BJ (cell line): Measurements from ENCODE around the gene CLPSL2. TPM values are rescaled to one million over a fixed set of nuclear protein-coding genes. Genes with fewer than 3 reads are reported as not detected.

ENCODE experiments used
- CTCF ChIA-PET: fragments of 350-600 bp; formaldehyde crosslinking; extraction: SDS; loops from one replicate; lab custom pipeline; 2021; ENCODE audit warnings: antibody characterized with exemption, inconsistent platforms; lab: Yijun Ruan, JAX
- POLR2A ChIA-PET: fragments of 300-600 bp; sonication (Branson Sonifier 250); formaldehyde crosslinking; extraction: SDS; loops from one replicate; lab custom pipeline; 2021; ENCODE audit warnings: antibody characterized with exemption; lab: Charles Lee
- DNase-seq: peaks from one replicate; pipeline ENCODE4 v3.0.0-alpha.2; 2011; ENCODE audit warnings: low read depth
- H3K27me3 ChIP-seq: 2 replicates; pipeline ENCODE4 v1.6.0; 2011; ENCODE audit warnings: low read length; ENCODE audit not compliant: control insufficient read depth, insufficient read depth
- H3K36me3 ChIP-seq: 2 replicates; pipeline ENCODE4 v1.5.1; 2011; ENCODE audit warnings: low read length; ENCODE audit not compliant: control insufficient read depth, insufficient read depth
- H3K4me3 ChIP-seq: 2 replicates; pipeline ENCODE4 v1.5.1; 2011; ENCODE audit warnings: low read depth, mild to moderate bottlenecking, control low read depth, low read length
- polyA plus RNA-seq: library from polyadenylated mRNA; depleted of rRNA; stranded (reverse); fragments of >200 nt; gene quantifications from 2 replicates; pipeline ENCODE4 v1.2.3, GENCODE V29; 2011
- TF ChIP-seq, protein P1 (sequence below): IDR thresholded peaks from 2 replicates; pipeline ENCODE4 v1.5.1; 2011; ENCODE audit warnings: low read depth, mild to moderate bottlenecking, control low read depth, inconsistent platforms, low read length, moderate library complexity; ENCODE audit not compliant: insufficient read depth

The CLPSL2 gene
- polyA plus RNA-seq, 1 experiment: not detected

- ChIA-PET POLR2A (no interaction called here), CTCF (interaction anchor here (1.7 kb wide), 1 partner anchor 14 kb away, joined by 3 read pairs; no protein-coding TSS in a partner anchor)
- peaks cover 16% of the 10 kb centered on the region for H3K27me3 ChIP-seq
- TF ChIP-seq, protein P1, sequence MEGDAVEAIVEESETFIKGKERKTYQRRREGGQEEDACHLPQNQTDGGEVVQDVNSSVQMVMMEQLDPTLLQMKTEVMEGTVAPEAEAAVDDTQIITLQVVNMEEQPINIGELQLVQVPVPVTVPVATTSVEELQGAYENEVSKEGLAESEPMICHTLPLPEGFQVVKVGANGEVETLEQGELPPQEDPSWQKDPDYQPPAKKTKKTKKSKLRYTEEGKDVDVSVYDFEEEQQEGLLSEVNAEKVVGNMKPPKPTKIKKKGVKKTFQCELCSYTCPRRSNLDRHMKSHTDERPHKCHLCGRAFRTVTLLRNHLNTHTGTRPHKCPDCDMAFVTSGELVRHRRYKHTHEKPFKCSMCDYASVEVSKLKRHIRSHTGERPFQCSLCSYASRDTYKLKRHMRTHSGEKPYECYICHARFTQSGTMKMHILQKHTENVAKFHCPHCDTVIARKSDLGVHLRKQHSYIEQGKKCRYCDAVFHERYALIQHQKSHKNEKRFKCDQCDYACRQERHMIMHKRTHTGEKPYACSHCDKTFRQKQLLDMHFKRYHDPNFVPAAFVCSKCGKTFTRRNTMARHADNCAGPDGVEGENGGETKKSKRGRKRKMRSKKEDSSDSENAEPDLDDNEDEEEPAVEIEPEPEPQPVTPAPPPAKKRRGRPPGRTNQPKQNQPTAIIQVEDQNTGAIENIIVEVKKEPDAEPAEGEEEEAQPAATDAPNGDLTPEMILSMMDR: no peak
- DNase-seq: no peak
- no peaks in the 10 kb centered on the region for H3K36me3 ChIP-seq
- no peak overlapping the region for H3K4me3 ChIP-seq
These were observed 2.1 kb upstream of the CLPSL2 start for GRCh38 chr6:35774116-35774794.

GRCh38 chr6:35775031-35775430, 1.4 kb upstream of the CLPSL2 start:
- ChIA-PET CTCF (no interaction called here), POLR2A (no interaction called here)
- Histone ChIP-seq H3K36me3 (no peaks in the 10 kb centered on the region), H3K27me3 (peaks cover 16% of the 10 kb centered on the region), H3K4me3 (no peak overlapping the region)
- TF ChIP-seq, protein P1: no peak
- no peak for DNase-seq

DNA sequence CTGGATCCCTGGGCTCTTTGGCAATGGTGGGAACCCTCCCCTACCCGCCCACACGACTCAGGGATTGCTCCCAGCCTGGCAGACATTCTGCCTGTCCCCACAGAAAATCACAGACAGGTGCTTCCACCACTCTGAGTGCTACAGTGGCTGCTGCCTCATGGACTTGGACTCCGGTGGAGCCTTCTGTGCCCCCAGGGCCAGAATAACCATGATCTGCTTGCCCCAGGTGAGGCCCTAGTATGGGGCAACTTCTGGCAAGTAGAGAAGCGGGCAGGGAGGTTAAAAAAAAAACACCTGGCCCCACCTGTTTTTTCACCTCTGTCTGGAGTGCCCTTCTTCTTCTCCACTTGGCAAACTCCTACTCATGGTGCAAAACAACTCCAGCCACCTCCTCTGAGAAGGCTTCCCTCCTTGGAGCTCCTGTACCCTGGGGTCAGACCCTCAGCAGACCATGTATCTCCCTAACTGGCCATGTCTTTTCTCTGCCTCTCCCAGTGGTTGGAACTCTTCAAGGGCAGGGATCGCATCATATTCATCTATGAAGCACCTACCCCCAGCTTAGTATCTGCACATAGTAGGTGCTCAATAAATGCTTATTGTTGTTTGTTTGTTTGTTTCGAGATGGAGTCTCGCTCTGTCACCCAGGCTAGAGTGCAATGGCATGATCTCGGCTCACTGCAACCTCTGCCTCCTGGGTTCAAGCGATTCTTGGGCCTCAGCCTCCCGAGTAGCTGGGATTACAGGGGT, 1.1 kb downstream of the CLPSL2 start:
- Histone ChIP-seq H3K4me3 (no peak overlapping the region), H3K36me3 (no peaks in the 10 kb centered on the region), H3K27me3 (peaks cover 16% of the 10 kb centered on the region)
- ChIA-PET CTCF (no interaction called here), POLR2A (no interaction called here)
- TF ChIP-seq, protein P1: no peak
- DNase-seq: no peak

GRCh38 chr6:35778437-35778836, 2.0 kb downstream of the CLPSL2 start:
- H3K4me3 ChIP-seq: no peak overlapping the region
- H3K36me3 ChIP-seq: no peaks in the 10 kb centered on the region
- CTCF ChIA-PET: no interaction called here
- DNase-seq: no peak
- peaks cover 16% of the 10 kb centered on the region for H3K27me3 ChIP-seq
- POLR2A ChIA-PET: no interaction called here
- TF ChIP-seq, protein P1: no peak

DNA sequence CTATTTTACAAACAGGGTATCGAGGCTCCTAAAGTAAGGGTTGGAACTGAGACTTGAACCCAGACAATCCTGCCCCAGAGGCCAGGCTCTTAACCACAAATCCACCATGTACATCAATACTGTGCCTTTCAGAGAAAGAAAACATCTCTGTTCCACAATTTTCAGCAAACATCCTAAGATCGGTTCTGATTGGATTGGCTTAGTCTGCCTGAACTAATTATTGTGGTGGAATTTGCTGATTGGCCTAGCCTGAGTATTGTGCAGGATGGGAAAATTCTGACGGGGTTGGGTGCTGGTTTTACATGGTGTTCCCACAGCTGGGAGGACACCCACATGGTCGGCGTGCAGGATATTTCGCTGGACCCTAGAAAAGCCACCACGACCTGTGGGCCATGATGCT, 4.3 kb downstream of the CLPSL2 start, which contains the start of gene CLPSL1:
CLPSL1 (plus strand) TSS at position 301 of the 400 bp plus-strand sequence; CDS start at position 393, 92 bp downstream.
- ChIA-PET CTCF (no interaction called here), POLR2A (no interaction called here)
- DNase-seq: no peak
- TF ChIP-seq, protein P1: no peak
- no peak within 1 kb of the TSS for H3K4me3 ChIP-seq
- H3K27me3 ChIP-seq: peaks cover 11% of the 10 kb centered on the region
- H3K36me3 ChIP-seq: no peaks in the 10 kb centered on the region
